ENCODE data around the gene FBXL17.
A peak's percentile ranks its signal among the peaks of the same experiment; 100 is the strongest.

Gene FBXL17

GRCh38 chr5:107945061-107945460 is 436.8 kb downstream of the FBXL17 start:
- DNase-seq: no peak

DNA sequence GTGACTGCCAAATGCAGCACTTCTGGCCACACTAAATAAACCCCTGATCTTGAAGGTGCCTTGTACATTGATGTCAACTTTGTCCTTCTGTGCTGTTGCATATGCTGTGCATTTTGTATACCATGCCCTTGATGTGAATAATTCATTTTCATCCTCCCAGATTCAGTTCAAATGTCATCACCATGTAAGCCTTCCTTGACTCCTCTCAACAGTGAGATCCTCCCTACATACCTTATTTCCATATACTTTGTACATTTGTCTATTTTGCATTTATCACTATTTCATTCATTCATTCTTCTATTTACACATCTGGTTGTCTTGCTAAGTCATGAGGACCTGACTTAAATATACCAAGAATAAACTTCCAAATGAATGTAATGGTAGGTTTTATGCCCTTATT is 438.0 kb downstream of the FBXL17 start:
- no peak for DNase-seq

- no peak for DNase-seq
These were observed 440.9 kb downstream of the FBXL17 start for GRCh38 chr5:107941036-107941435.

DNA sequence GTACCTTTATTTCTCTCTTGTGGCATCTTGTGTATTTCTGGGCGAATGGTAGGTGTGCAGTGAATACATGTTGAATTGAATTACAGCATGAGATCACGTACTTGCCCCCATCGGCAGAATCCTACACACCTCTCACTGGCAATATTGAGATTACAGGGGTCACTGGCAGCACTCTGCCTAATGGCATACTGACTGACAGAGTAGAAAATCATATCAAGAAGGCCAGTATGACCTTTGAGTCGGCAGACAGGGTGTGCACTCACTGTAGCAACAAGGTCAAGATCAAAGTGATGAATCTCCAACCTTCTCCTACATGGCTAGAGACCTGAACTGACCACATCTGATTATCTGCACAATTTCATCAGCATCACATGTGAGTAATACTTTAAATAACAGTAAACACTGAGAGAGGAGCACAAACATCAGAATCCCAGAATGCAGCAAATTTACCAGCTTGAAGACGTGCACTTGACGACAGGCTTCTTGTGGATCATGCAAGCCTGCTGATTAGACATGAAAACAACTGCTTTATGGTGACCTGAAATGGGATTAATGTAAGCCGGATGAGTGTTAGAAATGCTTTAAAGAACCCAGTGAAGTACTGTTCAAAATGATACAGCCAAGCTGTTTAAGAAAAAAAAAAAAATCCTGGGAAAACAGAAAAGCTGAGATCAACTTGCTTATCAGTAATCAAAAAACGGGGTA is 444.1 kb downstream of the FBXL17 start:
- DNase-seq: no peak

- peak; percentile 38 for DNase-seq
These were observed 444.7 kb downstream of the FBXL17 start for GRCh38 chr5:107937204-107937603.

DNA sequence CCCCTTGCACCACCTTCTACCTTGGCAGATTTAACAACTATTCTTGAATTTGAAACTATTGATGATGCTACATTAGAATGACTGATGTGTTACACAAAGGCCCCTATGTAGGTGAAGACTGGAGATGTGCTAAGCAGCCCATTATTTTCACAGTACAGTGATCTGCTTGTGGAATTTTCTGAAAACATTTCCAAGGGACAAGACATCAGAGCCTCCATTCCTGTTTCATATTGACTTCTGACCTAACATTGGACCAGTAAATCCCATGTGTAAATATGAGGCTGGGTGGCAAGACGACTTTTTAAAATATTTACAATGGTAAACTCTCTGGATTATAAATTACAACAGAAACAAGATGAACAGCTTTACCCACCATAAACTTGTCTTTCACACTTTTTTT is 445.4 kb downstream of the FBXL17 start:
- no peak for DNase-seq

- DNase-seq: no peak
These were observed 446.3 kb downstream of the FBXL17 start for GRCh38 chr5:107935645-107936044.

DNA sequence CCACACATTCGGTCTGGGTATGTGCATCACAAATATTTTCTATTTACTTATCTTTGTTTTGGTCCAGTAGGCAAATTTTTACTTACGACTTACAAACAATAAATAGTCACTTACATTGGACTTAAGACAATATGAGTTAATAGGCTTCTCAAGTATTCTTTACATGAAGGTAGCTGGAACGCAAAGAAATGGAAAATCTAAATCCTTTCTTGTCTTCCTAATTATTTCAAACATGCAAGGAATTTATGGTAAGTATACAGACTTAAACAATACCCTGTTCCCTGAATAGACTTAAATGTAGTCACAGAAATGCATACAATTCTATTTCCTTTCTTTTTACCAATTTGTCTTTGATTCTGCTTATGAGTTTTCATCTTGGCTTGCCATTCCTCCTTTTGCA is 448.6 kb downstream of the FBXL17 start:
- no peak for DNase-seq

DNA sequence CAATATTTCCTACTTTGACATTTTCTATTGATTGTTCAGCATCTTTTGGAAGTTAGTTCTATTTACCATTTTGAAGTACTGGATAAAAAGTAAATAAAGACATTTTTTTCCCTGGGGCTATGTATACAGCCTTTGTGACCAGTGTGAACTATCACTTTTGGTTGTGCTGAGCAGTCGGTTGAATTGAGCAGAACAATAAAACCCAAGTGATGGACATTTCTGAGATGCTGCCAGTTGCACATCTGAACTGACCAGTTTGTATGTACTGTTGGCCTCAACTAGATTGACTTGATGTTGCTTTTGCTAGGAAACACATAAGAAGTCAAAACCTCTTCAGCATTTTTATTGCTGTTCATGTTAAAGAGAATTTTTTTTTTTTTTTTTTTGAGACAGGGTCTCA is 451.0 kb downstream of the FBXL17 start:
- DNase-seq: no peak

- DNase-seq: no peak
These were observed 451.8 kb downstream of the FBXL17 start for GRCh38 chr5:107930092-107930491.

DNA sequence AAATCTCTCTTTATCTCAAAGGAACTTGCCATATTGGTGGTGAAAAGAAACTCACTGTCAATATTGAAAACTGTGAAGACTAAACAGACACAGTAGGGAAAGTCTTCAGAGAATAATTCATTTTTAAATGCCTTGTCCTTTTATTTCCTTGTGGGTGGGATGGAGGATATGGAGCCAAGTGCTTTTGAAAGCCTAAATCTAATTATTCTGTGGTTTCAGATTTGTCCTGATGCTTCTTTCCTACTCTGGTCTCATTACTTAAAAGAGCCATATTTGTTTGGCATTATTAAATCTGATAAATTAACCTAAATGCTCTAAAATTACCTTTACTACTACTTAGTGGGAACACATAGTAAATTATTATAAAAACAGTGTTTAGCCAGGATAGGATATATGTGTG is 452.8 kb downstream of the FBXL17 start:
- no peak for DNase-seq

- no peak for DNase-seq
These were observed 455.8 kb downstream of the FBXL17 start for GRCh38 chr5:107926121-107926520.

GRCh38 chr5:107925200-107925599 is 456.7 kb downstream of the FBXL17 start:
- no peak for DNase-seq

DNA sequence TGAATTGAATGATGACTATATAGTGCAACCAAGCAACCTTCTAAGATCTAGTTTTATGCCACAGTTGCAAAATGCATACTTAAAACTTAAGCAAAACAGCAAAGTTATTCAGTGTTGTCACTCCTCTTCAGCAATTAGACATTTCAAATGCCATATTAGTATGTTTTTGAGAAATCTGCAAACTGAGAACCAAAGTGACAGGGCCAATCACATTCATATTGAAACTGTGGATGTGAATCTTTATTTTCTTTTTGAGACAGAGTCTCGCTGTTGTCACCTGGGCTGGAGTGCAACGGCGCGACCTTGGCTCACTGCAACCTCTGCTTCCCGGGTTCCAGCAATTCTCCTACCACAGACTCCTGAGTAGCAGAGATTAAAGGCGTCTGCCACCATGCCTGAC is 461.9 kb downstream of the FBXL17 start:
- DNase-seq: no peak

DNA sequence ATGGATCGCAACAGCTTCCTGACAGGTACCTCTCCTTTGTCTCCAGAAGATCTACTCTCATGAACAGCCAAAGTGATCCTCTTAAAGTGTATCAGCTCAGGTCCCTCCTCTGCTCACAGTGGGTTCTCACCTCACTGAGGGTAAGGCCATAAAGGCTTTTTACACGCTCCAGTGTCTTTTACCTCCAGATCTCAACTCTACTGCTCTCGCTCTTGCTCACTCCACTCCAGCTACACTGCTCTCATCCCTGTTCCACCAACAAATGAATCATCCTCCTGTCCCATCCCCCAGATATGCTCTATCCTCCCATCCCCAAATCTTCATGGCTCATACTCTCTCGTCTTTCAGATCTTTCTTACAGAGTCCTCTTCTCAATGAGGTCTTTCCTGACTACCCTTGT is 462.5 kb downstream of the FBXL17 start:
- DNase-seq: no peak

DNA sequence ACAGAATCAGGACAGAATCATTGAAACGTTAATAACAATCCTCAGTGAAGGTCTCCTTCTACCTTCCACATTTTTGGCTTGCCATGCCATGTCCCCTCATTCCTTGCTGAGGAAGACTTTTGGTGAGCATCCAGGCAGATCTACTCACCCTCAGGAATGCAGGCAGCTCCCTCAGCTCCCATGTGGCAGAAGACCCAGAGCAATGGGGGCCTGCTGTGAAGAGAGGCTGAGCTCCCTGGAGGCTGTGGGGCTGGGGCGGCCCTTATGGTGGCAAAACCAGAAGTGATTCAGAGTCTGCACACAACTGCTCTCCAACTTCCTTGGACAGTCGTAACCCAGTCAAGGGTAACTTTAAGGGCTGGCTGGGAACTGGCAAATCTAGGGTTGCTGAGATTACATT is 463.9 kb downstream of the FBXL17 start:
- DNase-seq: no peak

- DNase-seq: no peak
These were observed 464.9 kb downstream of the FBXL17 start for GRCh38 chr5:107916731-107917725.

GRCh38 chr5:107915176-107915812 is 466.6 kb downstream of the FBXL17 start:
- no peak for DNase-seq

- DNase-seq: no peak
These were observed 468.4 kb downstream of the FBXL17 start for GRCh38 chr5:107913494-107913893.

DNA sequence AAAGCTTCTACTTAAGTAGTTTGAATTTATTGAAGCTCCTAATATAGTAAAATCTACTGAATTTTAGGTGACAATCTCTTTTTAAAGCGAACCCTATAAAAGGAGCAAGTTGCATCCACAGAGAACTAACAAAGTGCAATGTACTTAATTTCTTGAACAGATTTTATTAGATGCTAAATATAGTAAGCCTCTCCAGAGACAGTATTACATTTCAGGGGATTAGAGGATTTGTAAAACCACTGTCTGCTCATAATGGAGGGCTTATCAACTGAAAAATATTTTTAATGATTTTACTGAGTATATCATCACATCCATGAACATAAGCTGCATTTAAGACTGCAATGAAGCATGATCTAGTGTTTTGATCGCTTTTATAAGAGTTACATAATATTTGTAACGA is 481.2 kb downstream of the FBXL17 start:
- DNase-seq: no peak

DNA sequence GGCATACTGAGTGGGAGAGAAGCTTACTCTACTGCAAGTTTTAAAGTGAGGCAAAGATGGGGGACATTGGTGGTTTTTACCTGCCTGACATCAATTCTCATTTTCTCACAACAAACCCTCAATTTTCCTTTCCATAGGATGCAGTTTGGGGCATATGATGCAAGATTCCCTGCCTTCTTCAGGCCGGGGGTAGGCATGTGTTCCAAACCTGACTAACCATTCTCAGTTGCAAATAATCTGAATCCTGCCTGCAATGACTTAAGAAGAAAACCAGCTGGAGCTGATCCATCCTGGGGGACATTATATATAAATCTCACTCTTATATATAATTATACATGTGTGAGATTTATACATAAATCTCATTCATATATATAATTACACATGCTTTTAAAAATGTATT is 487.5 kb downstream of the FBXL17 start:
- DNase-seq: no peak

DNA sequence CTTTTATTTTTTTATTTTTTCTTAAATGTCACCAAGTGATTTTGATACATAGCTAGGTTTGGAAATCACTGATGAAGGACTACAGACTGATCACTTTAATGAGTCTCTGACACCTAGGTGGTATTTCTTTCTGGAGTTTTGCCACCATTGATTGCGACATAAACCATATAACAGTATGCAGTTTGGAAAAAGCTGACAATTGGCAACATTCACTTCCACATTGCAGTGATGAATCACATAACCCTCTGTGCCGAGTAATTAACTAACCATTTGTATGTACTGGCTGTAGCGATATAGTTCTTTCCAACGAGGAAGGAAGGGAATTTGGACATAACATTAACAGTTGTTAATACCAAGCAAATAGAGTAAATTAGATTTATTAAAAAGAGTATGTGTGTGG is 488.3 kb downstream of the FBXL17 start:
- no peak for DNase-seq

DNA sequence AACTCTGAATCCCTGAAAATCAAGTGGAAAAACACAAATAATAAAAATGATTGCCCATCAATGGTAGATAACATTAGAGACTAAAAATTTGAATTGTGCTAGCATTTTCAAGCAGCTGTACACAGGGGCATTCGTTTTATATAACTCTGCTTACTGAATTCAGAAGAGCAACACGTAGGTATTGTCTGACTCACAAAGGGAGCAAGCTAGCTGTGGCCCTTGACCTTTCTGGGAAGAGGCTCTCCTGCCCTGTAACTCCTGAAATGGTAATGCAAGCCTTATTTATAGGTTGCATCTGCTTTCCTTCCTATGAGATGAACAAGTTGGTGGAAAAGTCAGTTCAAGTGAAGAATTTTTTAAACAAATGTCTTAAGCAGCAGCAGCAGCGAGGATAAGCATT is 492.5 kb downstream of the FBXL17 start:
- DNase-seq: no peak

GRCh38 chr5:107888541-107888940 is 493.4 kb downstream of the FBXL17 start:
- no peak for DNase-seq

All from NCI-H345 (cell line).